Hepatocyte (in vitro differentiated cells): ENCODE data around the gene LYL1. TPM values are rescaled to one million over a fixed set of nuclear protein-coding genes. Genes with fewer than 3 reads are reported as not detected.

ENCODE experiments used
- DNase-seq: peaks from one replicate; pipeline ENCODE4 v3.0.0-alpha.2; 2016; ENCODE audit warnings: low spot score
- H2AFZ ChIP-seq: fragments of 200-600 bp; sonication (generic); 2 replicates; pipeline ENCODE4 v1.6.0; 2016; ENCODE audit warnings: antibody characterized with exemption, mild to moderate bottlenecking
- H3K27ac ChIP-seq: fragments of 200-600 bp; sonication (generic); 2 replicates; pipeline ENCODE4 v1.5.1; 2016; ENCODE audit warnings: mild to moderate bottlenecking
- H3K27me3 ChIP-seq: fragments of 200-600 bp; sonication (generic); 2 replicates; pipeline ENCODE4 v1.6.1; 2016
- H3K36me3 ChIP-seq: fragments of 200-600 bp; sonication (generic); replicated peaks from 2 replicates; pipeline ENCODE4 v1.5.1; 2016; ENCODE audit warnings: low read depth; ENCODE audit not compliant: insufficient read depth
- H3K4me1 ChIP-seq: fragments of 200-600 bp; sonication (generic); 2 replicates; pipeline ENCODE4 v1.5.1; 2016; ENCODE audit warnings: mild to moderate bottlenecking, moderate library complexity; ENCODE audit not compliant: insufficient read depth
- H3K4me2 ChIP-seq: fragments of 200-600 bp; sonication (generic); 2 replicates; pipeline ENCODE4 v1.6.0; 2016
- H3K4me3 ChIP-seq: fragments of 200-600 bp; sonication (generic); 2 replicates; pipeline ENCODE4 v1.5.1; 2016; ENCODE audit warnings: mild to moderate bottlenecking
- H3K79me2 ChIP-seq: fragments of 200-600 bp; sonication (generic); 2 replicates; pipeline ENCODE4 v1.6.0; 2017; ENCODE audit warnings: mild to moderate bottlenecking
- H3K9me2 ChIP-seq: fragments of 200-600 bp; sonication (generic); replicated peaks from 2 replicates; pipeline ENCODE4 v1.6.0; 2017; ENCODE audit warnings: mild to moderate bottlenecking; ENCODE audit not compliant: insufficient read depth
- H3K9me3 ChIP-seq: fragments of 200-600 bp; sonication (generic); 2 replicates; pipeline ENCODE4 v1.5.1; 2016; ENCODE audit warnings: low read depth, mild to moderate bottlenecking
- H4K20me1 ChIP-seq: fragments of 200-600 bp; sonication (generic); 2 replicates; pipeline ENCODE4 v1.6.0; 2016; ENCODE audit warnings: mild to moderate bottlenecking; ENCODE audit not compliant: insufficient read depth, poor library complexity, severe bottlenecking
- CTCF ChIP-seq: fragments of 200-600 bp; sonication (generic); IDR thresholded peaks from 2 replicates; pipeline ENCODE4 v1.5.1; 2016; ENCODE audit warnings: antibody characterized with exemption, mild to moderate bottlenecking; ENCODE audit not compliant: poor library complexity
- EZH2 ChIP-seq: fragments of 200-600 bp; sonication (generic); IDR thresholded peaks from 2 replicates; pipeline ENCODE4 v1.6.1; 2016; ENCODE audit warnings: antibody characterized with exemption, mild to moderate bottlenecking, borderline replicate concordance
- EZH2phosphoT487 ChIP-seq: fragments of 200-600 bp; sonication (generic); IDR thresholded peaks from one replicate; pipeline ENCODE4 v1.6.1; 2018; ENCODE audit warnings: antibody characterized with exemption, mild to moderate bottlenecking, low read depth, moderate library complexity; ENCODE audit not compliant: unreplicated experiment, severe bottlenecking
- WGBS: methylation state at CpG from one replicate; pipeline ENCODE4 v1.1.6; 2016; ENCODE audit warnings: low lambda C conversion rate; ENCODE audit errors: missing lambda C conversion rate; 5-methylcytosine and 5-hydroxymethylcytosine counted together
- polyA plus RNA-seq: library from polyadenylated mRNA; unstranded; fragments of >200 nt; fragmentation: Nextera tagmentation; extraction: Ambion mirVana; gene quantifications from 2 replicates; pipeline ENCODE4 v1.2.1, GENCODE V29; 2016
- total RNA-seq: library from RNA; depleted of rRNA; stranded (reverse); fragments of >200 nt; gene quantifications from 2 replicates; pipeline ENCODE4 v1.2.3, GENCODE V29; 2014

LYL1 gene
- total and polyA plus RNA-seq, 2 experiments from 2014 or later: 0.47 to 1.4 TPM

DNA sequence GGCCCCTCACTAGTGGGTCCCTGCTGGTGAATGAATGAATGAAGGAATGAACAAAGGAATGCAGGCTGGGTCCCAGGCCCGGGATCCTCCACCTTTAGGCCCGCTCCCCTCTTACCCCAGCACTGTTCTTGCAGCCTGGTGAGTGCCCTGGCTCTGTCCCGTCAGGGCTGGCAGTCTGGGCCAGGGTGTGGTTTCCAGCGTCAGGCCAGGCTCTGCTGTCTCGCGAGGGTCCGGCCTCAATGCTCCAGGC is 317 bp downstream of the LYL1 start:
- H3K79me2 ChIP-seq: no peaks in the 10 kb centered on the region
- H3K4me2 ChIP-seq: peak overlapping the region; percentile 80
- H3K36me3 ChIP-seq: no peaks in the 10 kb centered on the region
- no peaks in the 10 kb centered on the region for H3K9me3 ChIP-seq
- no peaks in the 10 kb centered on the region for H3K9me2 ChIP-seq
- no peak overlapping the region for H2AFZ ChIP-seq
- 21% methylated on average over 5 of the region's 7 CpGs for WGBS
- H3K27ac ChIP-seq: no peak overlapping the region
- no peak for DNase-seq
- TF ChIP-seq EZH2 (no peak), CTCF (no peak), EZH2phosphoT487 (no peak)
- peaks cover 4% of the 10 kb centered on the region for H4K20me1 ChIP-seq
- no peak overlapping the region for H3K4me3 ChIP-seq
- peaks cover 30% of the 10 kb centered on the region for H3K4me1 ChIP-seq
- H3K27me3 ChIP-seq: peaks cover 30% of the 10 kb centered on the region

GRCh38 chr19:13101590-13102415 is 855 bp downstream of the LYL1 start:
- Histone ChIP-seq H3K27ac (no peak overlapping the region), H3K9me3 (no peaks in the 10 kb centered on the region), H2AFZ (no peak overlapping the region), H3K4me3 (no peak overlapping the region), H3K79me2 (no peaks in the 10 kb centered on the region), H3K9me2 (no peaks in the 10 kb centered on the region), H3K4me1 (peaks cover 30% of the 10 kb centered on the region), H4K20me1 (peaks cover 4% of the 10 kb centered on the region), H3K27me3 (peaks cover 35% of the 10 kb centered on the region), H3K4me2 (peak overlapping the region; percentile 80), H3K36me3 (no peaks in the 10 kb centered on the region)
- 81% methylated on average over 7 of the region's 7 CpGs for WGBS
- no peak for TF ChIP-seq CTCF
- TF ChIP-seq EZH2phosphoT487: no peak
- TF ChIP-seq EZH2: no peak
- no peak for DNase-seq

DNA sequence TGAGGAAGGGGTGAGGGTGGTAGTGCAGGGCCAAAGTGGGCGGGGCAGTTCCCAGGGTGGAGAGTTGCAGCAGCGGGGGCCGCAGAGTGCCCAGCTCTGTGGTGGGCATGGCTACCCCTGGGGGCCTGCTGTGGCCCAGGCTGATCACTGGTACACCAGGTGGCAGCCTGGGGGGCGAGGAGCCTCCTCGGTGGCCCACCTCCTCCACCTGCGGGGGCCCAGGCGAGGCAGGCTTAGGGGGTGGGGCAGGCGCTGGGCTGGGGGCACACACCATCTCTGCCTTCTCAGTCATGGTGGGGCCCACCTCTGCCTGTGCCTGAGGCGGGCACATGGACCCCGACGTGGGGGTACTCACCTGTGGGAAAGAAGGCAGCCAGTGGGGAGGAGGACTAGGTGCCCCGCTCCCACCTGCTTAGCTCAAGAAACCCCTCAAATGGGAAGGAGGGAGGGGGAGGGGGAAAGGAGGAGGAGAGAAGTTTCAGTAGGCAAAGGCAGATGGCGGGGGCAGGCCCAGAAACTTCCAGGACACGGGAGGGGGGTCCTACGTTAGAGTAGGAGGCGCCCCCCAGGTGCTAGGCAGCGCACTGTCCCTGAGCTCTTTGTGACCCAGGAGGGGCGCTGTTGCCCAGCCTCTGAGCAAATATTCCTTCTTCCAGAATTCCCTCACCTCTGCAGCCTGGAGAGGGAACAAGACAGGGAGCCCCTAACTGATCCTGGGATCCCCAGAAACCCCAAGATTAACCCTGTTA is 1.6 kb downstream of the LYL1 start:
- 78% methylated on average over 15 of the region's 18 CpGs for WGBS
- Histone ChIP-seq H3K36me3 (no peaks in the 10 kb centered on the region), H3K79me2 (no peaks in the 10 kb centered on the region), H2AFZ (no peak overlapping the region), H3K27me3 (peaks cover 43% of the 10 kb centered on the region), H3K4me1 (peaks cover 36% of the 10 kb centered on the region), H3K4me2 (no peak overlapping the region), H3K4me3 (no peak overlapping the region), H3K27ac (no peak overlapping the region), H3K9me3 (no peaks in the 10 kb centered on the region), H4K20me1 (peaks cover 4% of the 10 kb centered on the region), H3K9me2 (no peaks in the 10 kb centered on the region)
- TF ChIP-seq CTCF (peak; percentile 20), EZH2 (no peak)
- DNase-seq: no peak
